Adrenal gland (tissue), 5 donors: ENCODE measurements around the gene KDR.

Source experiments
- CTCF ChIP-seq, 6 experiments: fragments of 450-650 bp in 4 of 6; fragments of 200-600 bp in 2 of 6; sonication (generic) in 1 of 6; IDR thresholded peaks; 1 replicate in 5 of 6; 2 replicates in 1 of 6; pipeline versions ENCODE4 v1.5.1 to v1.8.0; 2016 to 2021; ENCODE audit warnings: antibody characterized with exemption in 6 of 6, mild to moderate bottlenecking in 2 of 6, moderate library complexity in 1 of 6
- POLR2A ChIP-seq, 2 donors: fragments of 450-650 bp; IDR thresholded peaks; one replicate each; pipeline ENCODE4 v1.6.1; 2017; ENCODE audit warnings: antibody characterized with exemption in 2 of 2, mild to moderate bottlenecking in 2 of 2, moderate library complexity in 1 of 2
- donor health status: DM: no; HTN: no; CAD: no.

GRCh38 chr4:55138367-55138766 lies 13.0 kb upstream of the KDR start:
- TF ChIP-seq CTCF (IDR thresholded peaks at IDR 0.05): no peak
- TF ChIP-seq POLR2A (IDR thresholded peaks at IDR 0.05): no peak
